Testis (tissue), 2 donors: ENCODE measurements around the gene LRRFIP1.

Source experiments
- CTCF ChIP-seq, 3 experiments: fragments of 450-650 bp in 2 of 3; fragments of 200-600 bp in 1 of 3; sonication (generic) in 1 of 3; IDR thresholded peaks; one replicate each; pipeline ENCODE4 v1.5.1; 2016 to 2019; ENCODE audit warnings: antibody characterized with exemption in 3 of 3, mild to moderate bottlenecking in 2 of 3, moderate library complexity in 1 of 3
- POLR2A ChIP-seq: fragments of 450-650 bp; IDR thresholded peaks from one replicate; pipeline ENCODE4 v1.6.1; 2017; ENCODE audit warnings: antibody characterized with exemption, mild to moderate bottlenecking, moderate library complexity

GRCh38 chr2:237799060-237799428 lies 171.7 kb downstream of the LRRFIP1 start:
- no peak for TF ChIP-seq CTCF (IDR thresholded peaks at IDR 0.05)
- no peak for TF ChIP-seq POLR2A
